ENCODE measurements around the gene SWAP70.

- TF ChIP-seq YY1 (IDR thresholded peaks at IDR 0.05; ENCODE audit: insufficient read depth, insufficient read length) (no peak), ZNF274 (IDR thresholded peaks at IDR 0.05; ENCODE audit: low read depth, low read length) (no peak), SUZ12 (IDR thresholded peaks at IDR 0.05; ENCODE audit: extremely low read depth, insufficient read depth, insufficient read length) (no peak)
These were observed 113.6 kb downstream of the SWAP70 start for GRCh38 chr11:9777525-9777924.
